ENCODE measurements around the gene WDR18.

DNA sequence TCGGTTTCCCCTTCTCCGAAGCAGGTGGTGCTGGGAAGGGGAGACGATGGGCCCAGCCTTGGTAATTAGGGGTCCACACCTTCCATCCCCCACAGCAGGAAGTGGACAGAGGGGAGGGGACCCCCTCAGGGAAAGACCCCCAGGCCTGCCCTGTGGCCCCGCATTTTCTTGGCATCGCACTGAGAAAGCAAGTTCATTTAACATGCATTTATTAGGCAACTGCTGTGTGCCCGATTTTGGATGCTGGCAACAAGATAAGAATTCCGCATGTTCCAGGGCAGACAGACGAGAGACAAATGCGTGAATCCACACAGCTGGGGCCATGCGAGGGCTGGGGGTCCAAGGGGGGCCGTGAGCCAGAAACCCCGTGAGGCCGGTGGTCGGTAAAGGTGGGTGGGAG lies 29.9 kb upstream of the WDR18 start:
- TF ChIP-seq, protein P1, sequence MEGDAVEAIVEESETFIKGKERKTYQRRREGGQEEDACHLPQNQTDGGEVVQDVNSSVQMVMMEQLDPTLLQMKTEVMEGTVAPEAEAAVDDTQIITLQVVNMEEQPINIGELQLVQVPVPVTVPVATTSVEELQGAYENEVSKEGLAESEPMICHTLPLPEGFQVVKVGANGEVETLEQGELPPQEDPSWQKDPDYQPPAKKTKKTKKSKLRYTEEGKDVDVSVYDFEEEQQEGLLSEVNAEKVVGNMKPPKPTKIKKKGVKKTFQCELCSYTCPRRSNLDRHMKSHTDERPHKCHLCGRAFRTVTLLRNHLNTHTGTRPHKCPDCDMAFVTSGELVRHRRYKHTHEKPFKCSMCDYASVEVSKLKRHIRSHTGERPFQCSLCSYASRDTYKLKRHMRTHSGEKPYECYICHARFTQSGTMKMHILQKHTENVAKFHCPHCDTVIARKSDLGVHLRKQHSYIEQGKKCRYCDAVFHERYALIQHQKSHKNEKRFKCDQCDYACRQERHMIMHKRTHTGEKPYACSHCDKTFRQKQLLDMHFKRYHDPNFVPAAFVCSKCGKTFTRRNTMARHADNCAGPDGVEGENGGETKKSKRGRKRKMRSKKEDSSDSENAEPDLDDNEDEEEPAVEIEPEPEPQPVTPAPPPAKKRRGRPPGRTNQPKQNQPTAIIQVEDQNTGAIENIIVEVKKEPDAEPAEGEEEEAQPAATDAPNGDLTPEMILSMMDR (IDR thresholded peaks at IDR 0.05), result no peak
- no peak for TF ChIP-seq POLR2AphosphoS5 (IDR thresholded peaks at IDR 0.05; ENCODE audit: insufficient read depth in 1 of 2, low read depth in 1 of 2)

Measured in vagina (tissue), 2 donors.